Heart right ventricle (tissue), 16 donors: ENCODE results near the gene RBP3. TPM values are rescaled to one million over a fixed set of nuclear protein-coding genes. Genes with fewer than 3 reads are reported as not detected.

Experiments used
- ATAC-seq, 8 donors: fragments of 200-7000 bp; cut with Tn5 transposase; one replicate each; pipeline ENCODE4 v1.9.1; 2020; ENCODE audit warnings: mild to moderate bottlenecking in 8 of 8, moderate library complexity in 8 of 8, moderate number of reproducible peaks in 1 of 8
- DNase-seq, 2 donors: peaks; one replicate each; pipeline ENCODE4 v3.0.0-alpha.2; 2020
- H3K27ac ChIP-seq, 10 donors: fragments of 200-600 bp; sonication (generic) in 2 of 10; one replicate each; pipeline versions ENCODE4 v1.5.0 to v1.8.0; 2020 to 2022; ENCODE audit warnings: mild to moderate bottlenecking in 3 of 10
- H3K27me3 ChIP-seq, 7 donors: fragments of 200-600 bp; one replicate each; pipeline ENCODE4 v1.8.0; 2021 to 2022; ENCODE audit warnings: mild to moderate bottlenecking in 2 of 7
- H3K36me3 ChIP-seq, 9 donors: fragments of 200-600 bp; sonication (generic) in 1 of 9; one replicate each; pipeline versions ENCODE4 v1.5.0 to v1.8.0; 2020 to 2022; ENCODE audit warnings: mild to moderate bottlenecking in 2 of 9
- H3K4me1 ChIP-seq, 9 donors: fragments of 200-600 bp; sonication (generic) in 1 of 9; one replicate each; pipeline versions ENCODE4 v1.5.0 to v1.8.0; 2020 to 2022; ENCODE audit warnings: mild to moderate bottlenecking in 4 of 9
- H3K4me3 ChIP-seq, 10 donors: fragments of 200-600 bp; sonication (generic) in 2 of 10; one replicate each; pipeline versions ENCODE4 v1.5.0 to v1.8.0; 2020 to 2022; ENCODE audit warnings: mild to moderate bottlenecking in 7 of 10, moderate library complexity in 2 of 10
- H3K9me3 ChIP-seq, 11 donors: fragments of 200-600 bp in 10 of 11; sonication (generic) in 2 of 11; one replicate each; pipeline versions ENCODE4 v1.5.0 to v1.8.0; 2013 to 2022; ENCODE audit warnings: mild to moderate bottlenecking in 2 of 11, control low read depth in 1 of 11, moderate library complexity in 1 of 11
- whole genome bisulfite sequencing, 2 donors: extraction: QIAGEN DNeasy Blood & Tissue Kit; methylation state at CpG; one replicate each; pipeline ENCODE4 v1.1.7; 2013; ENCODE audit warnings: inconsistent platforms in 1 of 2; 5-methylcytosine and 5-hydroxymethylcytosine counted together
- intact Hi-C, 10 donors: fragments of 100-400 bp; cut with DNase I; formaldehyde crosslinking; loops; one replicate each; pipeline versions ENCODE4 v1.11.1 to v1.14.2; 2022
- polyA plus RNA-seq, 2 donors: library from polyadenylated mRNA; stranded (reverse); fragments of 200-250 nt; gene quantifications; one replicate each; pipeline ENCODE4 v1.2.3, GENCODE V29; 2013
- total RNA-seq, 10 donors: library from RNA; stranded (reverse); fragmentation: NEBNext Ultra II Directional in 3 of 10; extraction: Animal tissue kit (Norgen Biotek cat#: 25700) in 3 of 10; gene quantifications; one replicate each; pipeline versions ENCODE4 v1.2.1 to v1.2.4, GENCODE V29; 2021 to 2023
- TF ChIP-seq, protein P1 (sequence below), 9 donors: fragments of 200-600 bp; sonication (generic) in 2 of 9; IDR thresholded peaks; one replicate each; pipeline versions ENCODE4 v1.5.0 to v1.8.0; 2021 to 2022; ENCODE audit warnings: antibody characterized with exemption in 9 of 9, mild to moderate bottlenecking in 5 of 9, moderate library complexity in 1 of 9
- donor health status: Arrhythmogenic right ventricular cardiomyopathy.
- donor health status: ischemic (EF 13 %, LVEDD 7.1; RV severe dilation, severe dysfunction).
- donor health status: healthy with polysubstance abuse.
- donor health status: DM: no; HTN: yes; CAD: no.
- donor health status: DM: no; HTN: no; CAD: no.
- donor health status: ischemic (EF 25% LVEDD 6.9; RV normal size, moderate dysfunction).
- donor health status: ischemic (EF 25% LVEDD 5.7; RV mildly dilated, moderate dysfunction).
- donor health status: healthy.
- donor health status: DM: yes; HTN: yes; CAD: no.
- donor health status: Ischemic cardiomyopathy.
- donor health status: ischemic (EF 35%, LVEDD 5.7; RV mildly dilated, moderate dysfunction).
- donor health status: nonischemic (EF 11% LVEDD 7.7; RV severe dilation, severe dysfunction).
- donor health status: DM: yes; HTN: yes; CAD: no.
- donor health status: PGD.
- donor health status: ischemic (EF 29% LVEDD 5.4; RV normal size, mild dysfunction).
- donor health status: nonischemic (EF 23%, LVEDD 6.1; RV moderate dilation, normal function).

The RBP3 gene
- total and polyA plus RNA-seq, 12 donors: not detected

GRCh38 chr10:47322300-47323061, 25.7 kb upstream of the RBP3 start, which contains the start of gene GDF2:
Gene GDF2 (plus strand): TSS chr10:47322454. CDS start chr10:47322669, 215 bp downstream.
- Histone ChIP-seq H3K27ac (no peak within 1 kb of the TSS), H3K4me1 (peaks cover 0 to 10% (median 0%) of the 10 kb centered on the region in 9 donors), H3K36me3 (no peaks in the 10 kb centered on the region), H3K27me3 (peaks cover 0 to 22% (median 9%) of the 10 kb centered on the region in 7 donors), H3K9me3 (no peaks in the 10 kb centered on the region), H3K4me3 (no peak within 1 kb of the TSS)
- ATAC-seq (no peak), DNase-seq (no peak)
- TF ChIP-seq, protein P1, sequence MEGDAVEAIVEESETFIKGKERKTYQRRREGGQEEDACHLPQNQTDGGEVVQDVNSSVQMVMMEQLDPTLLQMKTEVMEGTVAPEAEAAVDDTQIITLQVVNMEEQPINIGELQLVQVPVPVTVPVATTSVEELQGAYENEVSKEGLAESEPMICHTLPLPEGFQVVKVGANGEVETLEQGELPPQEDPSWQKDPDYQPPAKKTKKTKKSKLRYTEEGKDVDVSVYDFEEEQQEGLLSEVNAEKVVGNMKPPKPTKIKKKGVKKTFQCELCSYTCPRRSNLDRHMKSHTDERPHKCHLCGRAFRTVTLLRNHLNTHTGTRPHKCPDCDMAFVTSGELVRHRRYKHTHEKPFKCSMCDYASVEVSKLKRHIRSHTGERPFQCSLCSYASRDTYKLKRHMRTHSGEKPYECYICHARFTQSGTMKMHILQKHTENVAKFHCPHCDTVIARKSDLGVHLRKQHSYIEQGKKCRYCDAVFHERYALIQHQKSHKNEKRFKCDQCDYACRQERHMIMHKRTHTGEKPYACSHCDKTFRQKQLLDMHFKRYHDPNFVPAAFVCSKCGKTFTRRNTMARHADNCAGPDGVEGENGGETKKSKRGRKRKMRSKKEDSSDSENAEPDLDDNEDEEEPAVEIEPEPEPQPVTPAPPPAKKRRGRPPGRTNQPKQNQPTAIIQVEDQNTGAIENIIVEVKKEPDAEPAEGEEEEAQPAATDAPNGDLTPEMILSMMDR (IDR thresholded peaks at IDR 0.05): no peak
- intact Hi-C loops: no loop called here
- WGBS, 2 donors: 62 to 63% methylated on average over 35 of the region's 35 CpGs

DNA sequence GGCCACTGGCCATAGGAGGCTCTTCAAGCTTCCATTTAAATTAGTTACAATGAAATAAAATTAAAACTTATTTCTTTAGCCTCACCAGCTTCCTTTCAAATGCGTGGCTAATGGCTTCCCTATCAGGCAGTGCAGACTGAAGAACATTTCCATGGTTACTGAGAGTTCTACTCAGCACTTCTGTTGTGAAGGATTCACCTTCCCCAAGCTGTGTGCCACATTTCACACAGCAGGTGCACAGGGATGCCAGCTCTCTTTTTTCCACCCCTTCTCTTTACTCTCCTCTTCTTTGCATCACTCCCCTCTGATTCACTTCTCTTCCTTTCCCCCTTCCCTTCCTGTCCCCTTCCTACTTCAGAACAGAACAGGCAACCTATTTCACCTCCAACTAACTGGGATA, 25.1 kb upstream of the RBP3 start:
- Histone ChIP-seq H3K4me3 (no peak overlapping the region), H3K9me3 (no peaks in the 10 kb centered on the region), H3K4me1 (peaks cover 0 to 10% (median 0%) of the 10 kb centered on the region in 9 donors), H3K27ac (no peak overlapping the region), H3K36me3 (no peaks in the 10 kb centered on the region), H3K27me3 (peaks cover 0 to 22% (median 9%) of the 10 kb centered on the region in 7 donors)
- TF ChIP-seq, protein P1 (IDR thresholded peaks at IDR 0.05): no peak
- intact Hi-C loops: no loop called here
- DNase-seq (no peak), ATAC-seq (no peak)
- 58 to 64% methylated on average over 1 of the region's 1 CpG for WGBS, 2 donors

DNA sequence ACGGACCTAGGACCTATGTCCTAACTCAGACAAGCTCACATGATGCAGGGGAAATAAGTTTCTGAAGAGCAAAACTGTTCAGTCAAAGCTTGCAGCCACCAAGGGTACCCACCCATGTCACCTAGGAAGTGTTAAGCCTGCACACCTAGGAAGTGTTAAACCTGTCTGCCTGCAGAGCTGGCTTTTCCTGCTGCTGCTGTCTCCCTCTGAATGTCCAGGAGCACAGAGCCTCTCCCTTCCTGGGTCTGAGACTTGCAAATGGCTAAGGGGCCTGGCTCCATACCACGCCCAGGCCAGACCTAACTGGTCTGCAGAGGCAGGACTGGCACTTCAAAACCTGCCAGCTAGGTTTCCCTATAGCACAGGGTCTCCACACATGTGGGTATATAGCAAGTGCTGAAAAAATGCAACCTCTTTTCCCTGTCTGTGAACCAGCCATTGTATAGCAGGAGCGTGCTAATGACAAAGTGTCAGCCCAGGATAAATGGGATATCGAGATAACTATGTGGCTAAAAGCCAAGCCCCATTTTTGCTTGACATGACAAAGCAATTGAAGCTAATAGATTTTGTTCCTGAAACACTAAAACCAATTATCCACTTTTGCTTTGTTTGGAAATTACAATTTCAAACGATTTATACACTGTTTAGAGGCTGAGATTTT, 24.4 kb upstream of the RBP3 start:
- intact Hi-C loops: no loop called here
- Histone ChIP-seq H3K4me1 (peaks cover 0 to 10% (median 0%) of the 10 kb centered on the region in 9 donors), H3K4me3 (no peak overlapping the region), H3K36me3 (no peaks in the 10 kb centered on the region), H3K27ac (no peak overlapping the region), H3K9me3 (no peaks in the 10 kb centered on the region), H3K27me3 (peaks cover 0 to 22% (median 9%) of the 10 kb centered on the region in 7 donors)
- WGBS, 2 donors: 53 to 54% methylated on average over 5 of the region's 5 CpGs
- TF ChIP-seq, protein P1 (IDR thresholded peaks at IDR 0.05): no peak
- DNase-seq (no peak), ATAC-seq (no peak)

DNA sequence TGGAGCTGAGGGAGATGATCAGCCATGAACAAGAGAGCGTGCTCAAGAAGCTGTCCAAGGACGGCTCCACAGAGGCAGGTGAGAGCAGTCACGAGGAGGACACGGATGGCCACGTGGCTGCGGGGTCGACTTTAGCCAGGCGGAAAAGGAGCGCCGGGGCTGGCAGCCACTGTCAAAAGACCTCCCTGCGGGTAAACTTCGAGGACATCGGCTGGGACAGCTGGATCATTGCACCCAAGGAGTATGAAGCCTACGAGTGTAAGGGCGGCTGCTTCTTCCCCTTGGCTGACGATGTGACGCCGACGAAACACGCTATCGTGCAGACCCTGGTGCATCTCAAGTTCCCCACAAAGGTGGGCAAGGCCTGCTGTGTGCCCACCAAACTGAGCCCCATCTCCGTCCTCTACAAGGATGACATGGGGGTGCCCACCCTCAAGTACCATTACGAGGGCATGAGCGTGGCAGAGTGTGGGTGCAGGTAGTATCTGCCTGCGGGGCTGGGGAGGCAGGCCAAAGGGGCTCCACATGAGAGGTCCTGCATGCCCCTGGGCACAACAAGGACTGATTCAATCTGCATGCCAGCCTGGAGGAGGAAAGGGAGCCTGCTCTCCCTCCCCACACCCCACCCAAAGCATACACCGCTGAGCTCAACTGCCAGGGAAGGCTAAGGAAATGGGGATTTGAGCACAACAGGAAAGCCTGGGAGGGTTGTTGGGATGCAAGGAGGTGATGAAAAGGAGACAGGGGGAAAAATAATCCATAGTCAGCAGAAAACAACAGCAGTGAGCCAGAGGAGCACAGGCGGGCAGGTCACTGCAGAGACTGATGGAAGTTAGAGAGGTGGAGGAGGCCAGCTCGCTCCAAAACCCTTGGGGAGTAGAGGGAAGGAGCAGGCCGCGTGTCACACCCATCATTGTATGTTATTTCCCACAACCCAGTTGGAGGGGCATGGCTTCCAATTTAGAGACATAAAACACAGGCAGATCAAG, 22.6 kb upstream of the RBP3 start:
- H3K4me1 ChIP-seq: peaks cover 0 to 10% (median 0%) of the 10 kb centered on the region in 9 donors
- DNase-seq (no peak), ATAC-seq (no peak)
- no peaks in the 10 kb centered on the region for H3K9me3 ChIP-seq
- intact Hi-C loops: no loop called here
- no peaks in the 10 kb centered on the region for H3K36me3 ChIP-seq
- TF ChIP-seq, protein P1 (IDR thresholded peaks at IDR 0.05): no peak
- H3K27ac ChIP-seq: peak overlapping the region in 1 of 10 donors; percentile 22
- no peak overlapping the region for H3K4me3 ChIP-seq
- peaks cover 0 to 22% (median 9%) of the 10 kb centered on the region in 7 donors for H3K27me3 ChIP-seq
- WGBS, 2 donors: 92 to 95% methylated on average over 30 of the region's 30 CpGs
